HuH-7 (cell line): ENCODE data around the gene SLC16A10.
A peak's percentile ranks its signal among the peaks of the same experiment; 100 is the strongest.
"Not testable (repeated sequence)": the region's sequence is repeated elsewhere in the genome, so short reads cannot be mapped to it uniquely, and the experiment has no call there.

Experiments
- DNase-seq: peaks from one replicate; pipeline ENCODE4 v3.0.0; 2011; ENCODE audit warnings: low spot score

The SLC16A10 gene

DNA sequence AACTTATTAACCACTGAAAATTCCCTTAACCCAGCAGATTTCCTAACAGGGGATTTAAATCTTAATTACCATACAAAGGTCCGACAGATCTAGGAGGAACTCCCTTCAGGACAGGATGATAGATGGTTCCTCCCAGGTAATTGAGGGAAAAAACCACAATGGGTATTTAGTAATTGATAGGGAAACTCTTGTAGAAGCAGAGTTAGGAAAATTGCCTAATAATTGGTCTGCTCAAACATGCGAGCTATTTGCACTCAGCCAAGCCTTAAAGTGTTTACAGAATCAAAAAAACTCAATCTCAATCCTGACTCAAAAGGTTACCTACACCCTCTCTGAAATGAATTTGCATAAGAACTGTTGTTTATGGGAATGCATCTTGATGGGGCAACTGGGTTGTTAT is 45.4 kb downstream of the SLC16A10 start:
- not testable (repeated sequence) for DNase-seq

DNA sequence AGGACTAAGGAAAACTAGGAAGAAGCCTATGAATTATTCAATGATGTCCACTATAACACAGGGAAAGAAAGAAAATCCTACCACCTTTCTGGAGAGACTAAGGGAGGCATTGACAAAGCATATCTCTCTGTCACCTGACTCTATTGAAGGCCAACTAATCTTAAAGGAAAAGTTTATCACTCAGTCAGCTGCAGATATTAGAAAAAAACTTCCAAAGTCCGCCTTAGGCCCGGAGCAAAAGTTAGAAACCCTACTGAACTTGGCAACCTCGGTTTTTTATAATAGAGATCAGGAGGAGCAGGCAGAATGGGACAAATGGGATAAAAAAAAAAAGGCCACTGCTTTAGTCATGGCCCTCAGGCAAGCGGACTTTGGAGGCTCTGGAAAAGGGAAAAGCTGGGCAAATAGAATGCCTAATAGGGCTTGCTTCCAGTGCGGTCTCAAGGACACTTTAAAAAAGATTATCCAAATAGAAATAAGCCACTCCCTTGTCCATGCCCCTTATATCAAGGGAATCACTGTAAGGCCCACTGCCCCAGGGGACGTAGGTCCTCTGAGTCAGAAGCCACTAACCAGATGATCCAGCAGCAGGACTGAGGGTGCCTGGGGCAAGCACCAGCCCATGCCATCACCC is 47.0 kb downstream of the SLC16A10 start:
- DNase-seq, result not testable (repeated sequence)

DNA sequence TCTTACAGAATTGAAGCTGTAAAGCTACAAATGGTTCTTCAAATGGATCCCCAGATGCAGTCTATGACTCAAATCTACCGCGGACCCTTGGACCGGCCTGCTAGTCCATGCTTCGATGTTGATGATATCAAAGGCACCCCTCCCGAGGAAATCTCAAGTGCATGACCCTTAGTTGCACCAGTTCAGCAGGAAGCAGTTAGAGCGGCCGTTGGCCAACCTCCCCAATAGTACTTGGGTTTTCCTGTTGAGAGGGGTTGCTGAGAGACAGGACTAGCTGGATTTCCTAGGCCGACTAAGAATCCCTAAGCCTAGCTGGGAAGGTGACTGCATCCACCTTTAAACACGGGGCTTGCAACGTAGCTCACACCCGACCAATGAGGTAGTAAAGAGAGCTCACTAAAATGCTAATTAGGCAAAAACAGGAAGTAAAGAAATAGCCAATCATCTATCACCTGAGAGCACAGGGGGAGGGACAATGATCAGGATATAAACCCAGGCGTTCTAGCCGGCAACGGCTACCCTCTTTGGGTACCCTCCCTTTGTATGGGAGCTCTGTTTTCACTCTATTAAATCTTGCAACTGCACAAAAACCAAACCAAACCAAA is 50.3 kb downstream of the SLC16A10 start:
- DNase-seq, result not testable (repeated sequence)

DNA sequence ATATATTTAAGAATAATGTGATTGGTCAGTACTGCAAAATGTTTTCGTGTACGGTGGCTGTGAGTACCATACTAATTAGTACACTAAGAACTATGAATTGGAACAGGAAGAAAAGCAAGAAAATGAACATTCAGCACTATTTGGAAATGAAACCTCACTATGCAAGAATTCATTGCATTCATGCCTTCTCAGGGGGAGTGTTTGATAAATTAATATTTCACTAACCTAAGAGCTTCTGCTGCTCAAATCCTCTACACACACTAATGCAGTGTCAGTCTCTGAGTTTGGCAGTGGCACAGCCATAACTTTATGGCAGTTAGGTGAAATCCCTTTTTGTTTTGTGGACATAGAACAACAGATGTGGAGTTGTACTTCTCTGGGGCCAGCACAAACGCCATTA is 60.1 kb downstream of the SLC16A10 start:
- no peak for DNase-seq

DNA sequence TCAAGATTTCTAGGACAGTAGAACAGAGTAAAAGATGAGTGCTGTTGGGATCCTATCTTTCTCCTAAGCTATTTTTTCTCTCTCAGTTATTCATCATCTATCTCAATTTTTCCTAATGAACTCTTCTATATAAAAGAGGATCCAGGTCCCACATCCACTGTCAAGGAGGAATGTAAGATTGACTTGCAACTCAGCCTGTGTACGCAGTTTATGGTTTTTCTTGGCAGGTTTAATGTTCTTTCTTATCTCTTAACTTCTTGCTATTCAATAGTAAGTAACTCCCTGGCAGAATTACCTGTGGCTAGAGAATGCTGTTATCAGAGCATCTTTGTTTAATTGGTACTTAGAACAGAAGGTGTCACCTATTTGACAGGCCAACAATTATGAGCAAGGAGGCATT is 60.8 kb downstream of the SLC16A10 start:
- no peak for DNase-seq

DNA sequence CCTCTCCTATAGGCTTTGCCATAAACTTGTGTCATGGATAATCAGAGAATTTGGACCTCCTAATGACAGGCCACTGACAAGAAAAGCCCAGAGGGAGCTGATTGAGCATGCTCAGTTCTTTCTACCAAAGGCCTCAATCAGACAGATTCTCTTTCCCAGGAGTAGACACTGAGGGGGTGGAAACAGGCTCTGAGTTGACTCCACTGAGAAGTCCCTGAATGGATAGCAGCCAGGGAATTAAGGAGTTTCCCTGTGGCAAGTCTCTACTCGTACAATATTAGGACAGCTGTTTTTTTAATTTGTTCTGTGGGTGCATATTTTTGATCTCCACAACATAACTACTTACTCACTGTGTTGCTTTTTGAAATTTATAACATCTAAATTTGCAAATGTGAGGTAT is 63.3 kb downstream of the SLC16A10 start:
- DNase-seq, result no peak

DNA sequence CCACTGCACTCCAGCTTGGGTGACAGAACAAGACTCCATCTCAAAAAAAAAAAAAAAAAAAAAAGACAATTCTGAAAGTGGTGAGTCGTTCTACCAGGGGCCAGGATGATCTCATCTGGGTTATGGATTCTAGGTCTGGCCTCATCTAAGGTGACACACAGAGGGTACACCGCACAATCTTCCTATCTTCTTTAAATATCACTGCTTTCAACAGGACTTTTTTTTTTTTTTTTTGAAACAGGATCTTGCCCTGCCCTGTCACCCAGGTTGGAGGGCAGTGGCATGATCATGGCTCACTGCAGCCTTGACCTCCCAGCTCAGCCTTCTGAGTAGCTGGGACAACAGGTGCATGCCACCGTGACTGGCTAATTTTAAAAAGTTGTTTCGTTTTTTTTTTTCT is 67.7 kb downstream of the SLC16A10 start:
- DNase-seq, result no peak

DNA sequence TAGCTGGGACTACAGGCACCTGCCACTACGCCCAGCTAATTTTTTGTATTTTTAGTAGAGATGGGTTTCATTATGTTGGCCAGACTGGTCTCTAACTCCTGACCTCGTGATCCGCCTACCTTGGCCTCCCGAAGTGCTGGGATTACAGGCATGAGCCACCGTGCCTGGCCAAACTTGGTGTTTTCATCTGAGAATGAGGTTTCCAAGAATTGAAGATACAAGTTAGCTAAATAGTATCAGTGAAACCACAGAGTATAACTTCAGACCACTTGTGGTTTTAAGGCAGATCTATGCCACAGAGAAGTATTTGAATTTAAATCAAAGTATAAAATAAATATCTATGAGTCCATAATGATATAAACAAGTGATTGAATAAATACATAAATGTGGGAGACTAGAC is 70.1 kb downstream of the SLC16A10 start:
- DNase-seq, result no peak

DNA sequence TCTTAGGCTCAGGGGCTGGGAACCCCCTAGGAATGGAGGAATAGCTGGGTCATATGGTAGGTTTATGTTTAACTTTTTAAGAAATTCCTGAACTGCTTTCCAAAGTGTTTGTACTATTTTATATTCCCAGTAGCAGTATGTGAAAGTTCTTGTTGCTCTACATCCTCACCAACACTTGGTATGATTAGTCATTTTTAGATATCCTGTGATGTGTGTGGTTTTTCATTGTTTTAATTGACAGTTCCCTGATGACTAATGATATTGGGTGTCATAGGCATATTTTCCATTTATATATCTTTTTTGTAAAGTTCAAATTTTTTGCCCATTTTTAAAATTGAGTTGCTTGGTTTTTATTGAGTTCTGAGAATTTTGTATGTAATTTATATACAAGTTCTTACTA is 72.3 kb downstream of the SLC16A10 start:
- DNase-seq, result no peak

DNA sequence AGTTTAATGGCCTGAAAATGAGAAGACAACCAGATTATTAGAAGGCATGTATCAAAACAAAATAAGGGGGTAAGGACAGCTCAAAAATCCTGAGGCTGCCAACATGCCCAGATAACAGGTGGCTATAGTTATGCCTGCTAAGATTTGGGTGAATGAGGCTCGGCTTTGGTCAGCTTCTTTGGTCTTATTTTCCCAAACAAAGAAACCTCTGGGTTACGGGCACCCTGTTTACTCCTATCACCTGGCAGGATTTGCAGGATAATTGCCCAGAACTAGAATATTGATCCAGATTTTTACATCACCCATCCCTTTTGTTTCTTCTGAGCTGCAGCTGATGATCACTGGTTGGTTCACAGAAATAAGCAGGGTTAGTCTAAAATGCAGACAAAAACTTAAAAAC is 74.3 kb downstream of the SLC16A10 start:
- DNase-seq, result no peak

DNA sequence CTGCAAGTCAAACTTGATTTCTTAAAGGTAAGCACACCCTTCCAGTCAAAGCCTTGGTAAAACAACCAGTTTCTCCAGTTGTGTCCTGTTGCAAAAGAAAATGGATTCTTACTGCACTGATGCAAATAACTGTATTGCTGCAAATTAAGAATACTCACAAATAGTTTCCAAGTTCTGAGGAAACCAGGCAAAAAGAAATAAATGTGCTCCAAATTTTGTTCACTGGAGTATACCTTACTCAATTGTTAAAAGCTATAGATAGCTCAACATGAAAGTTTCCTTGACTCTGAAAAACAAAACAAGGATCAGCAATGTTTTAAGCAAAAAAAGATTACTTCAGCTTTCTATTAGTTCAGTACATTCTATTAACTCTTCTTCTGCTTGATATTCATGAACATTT is 75.2 kb downstream of the SLC16A10 start:
- no peak for DNase-seq

DNA sequence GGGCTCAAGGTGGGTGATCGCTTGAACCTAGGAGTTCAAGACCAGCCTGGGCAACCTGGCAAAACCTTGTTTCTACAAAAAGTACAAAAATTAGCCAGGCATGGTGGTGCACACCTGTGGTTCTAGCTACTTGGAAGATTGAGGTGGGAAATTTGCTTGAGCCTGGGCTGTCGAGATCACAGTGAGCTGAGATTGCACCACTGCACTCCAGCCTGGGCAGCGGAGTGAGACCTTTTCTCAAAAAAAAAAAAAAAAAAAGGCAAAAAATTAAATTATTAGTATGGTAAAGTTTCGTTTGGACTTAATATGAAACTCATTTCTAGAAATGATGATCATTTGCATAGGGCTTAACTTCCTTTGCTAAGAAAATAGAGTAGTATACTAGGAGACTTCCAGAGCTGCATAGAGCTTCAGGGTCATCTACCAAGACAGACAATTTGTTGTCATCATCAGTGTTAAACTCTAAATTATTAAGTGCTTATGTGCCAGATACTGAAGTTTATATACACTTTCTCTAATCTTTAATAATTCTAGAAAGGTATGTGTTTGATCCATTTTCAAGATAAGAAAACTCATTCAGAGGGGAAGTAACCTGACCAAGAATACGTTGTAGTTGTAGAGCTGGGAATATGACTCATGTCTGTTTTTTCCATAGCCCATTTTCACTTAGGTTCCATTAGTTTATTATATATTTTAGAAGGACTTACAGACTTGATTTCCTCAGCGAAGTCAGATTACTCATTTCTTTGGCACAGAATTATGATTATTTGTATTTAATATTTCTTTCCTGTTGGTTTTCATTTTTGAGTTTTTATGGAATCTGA is 84.5 kb downstream of the SLC16A10 start:
- no peak for DNase-seq

DNA sequence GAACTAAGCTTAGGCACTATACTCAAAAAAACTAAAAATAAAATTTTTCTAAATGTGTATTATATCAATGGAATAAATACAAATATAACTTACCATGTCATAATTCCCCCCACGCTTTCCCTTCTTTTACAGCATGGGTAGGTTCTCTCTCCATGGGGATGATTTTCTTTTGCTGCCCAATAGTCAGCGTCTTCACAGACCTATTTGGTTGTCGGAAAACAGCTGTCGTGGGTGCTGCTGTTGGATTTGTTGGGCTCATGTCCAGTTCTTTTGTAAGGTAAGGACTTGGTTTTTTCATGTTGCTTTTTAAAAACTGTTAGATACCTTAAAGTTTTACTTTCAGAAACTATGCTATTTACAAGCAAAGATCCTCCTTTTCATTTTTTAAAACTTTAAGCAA is 85.3 kb downstream of the SLC16A10 start:
- no peak for DNase-seq

DNA sequence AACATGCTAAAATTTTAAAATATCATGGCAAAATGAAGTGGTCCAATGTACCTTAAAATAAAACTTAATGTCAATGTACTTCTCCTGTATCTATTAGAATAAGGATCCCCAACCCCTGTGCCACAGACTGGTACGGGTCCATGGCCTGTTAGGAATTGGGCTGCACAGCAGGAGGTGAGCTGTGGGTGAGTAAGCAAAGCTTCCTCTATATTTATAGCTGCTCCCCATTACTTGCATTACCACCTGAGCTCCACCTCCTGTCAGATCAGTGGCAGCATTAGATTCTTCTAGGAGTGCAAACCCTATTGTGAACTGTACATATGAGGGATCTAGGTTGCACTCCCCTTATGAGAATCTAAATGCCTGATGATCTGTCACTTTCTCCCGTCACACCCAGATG is 86.0 kb downstream of the SLC16A10 start:
- DNase-seq, result no peak

DNA sequence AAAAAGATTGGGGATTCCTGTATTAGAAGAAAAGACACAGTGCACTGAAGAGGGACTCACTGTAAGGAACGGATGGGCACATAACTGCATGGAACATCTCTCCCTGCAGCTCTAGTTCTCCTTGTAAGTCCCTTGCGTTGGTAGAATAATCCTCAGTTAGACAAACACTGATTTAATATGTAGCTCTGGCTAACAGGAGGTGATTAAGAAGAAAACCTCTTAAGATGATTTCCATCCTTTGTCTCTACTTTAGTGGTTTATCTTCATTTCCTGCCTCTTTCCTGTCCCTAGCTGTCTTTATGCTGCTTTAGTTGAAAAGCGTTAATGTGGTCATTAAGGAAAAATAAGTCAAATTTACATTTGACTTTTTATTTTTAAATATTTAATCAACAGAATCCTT is 86.6 kb downstream of the SLC16A10 start:
- DNase-seq, result no peak

DNA sequence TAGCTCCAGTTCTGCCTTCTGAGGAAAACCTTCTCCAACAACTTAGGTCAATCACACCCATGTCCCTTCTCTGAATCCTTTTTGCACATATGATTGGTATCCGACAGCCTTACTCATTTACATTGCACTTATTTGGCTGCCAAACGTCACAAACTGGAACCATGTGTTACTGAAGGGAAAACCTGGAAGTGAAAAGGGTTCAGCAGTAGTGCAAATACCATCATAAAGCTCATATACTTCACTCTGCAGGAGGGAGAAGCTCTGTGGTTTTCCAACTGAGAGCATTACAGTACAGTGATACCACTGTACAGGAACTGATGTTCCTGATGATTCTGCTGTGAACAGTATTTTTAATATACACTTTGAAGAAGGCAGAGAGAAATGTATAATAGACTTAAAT is 87.8 kb downstream of the SLC16A10 start:
- DNase-seq, result no peak

DNA sequence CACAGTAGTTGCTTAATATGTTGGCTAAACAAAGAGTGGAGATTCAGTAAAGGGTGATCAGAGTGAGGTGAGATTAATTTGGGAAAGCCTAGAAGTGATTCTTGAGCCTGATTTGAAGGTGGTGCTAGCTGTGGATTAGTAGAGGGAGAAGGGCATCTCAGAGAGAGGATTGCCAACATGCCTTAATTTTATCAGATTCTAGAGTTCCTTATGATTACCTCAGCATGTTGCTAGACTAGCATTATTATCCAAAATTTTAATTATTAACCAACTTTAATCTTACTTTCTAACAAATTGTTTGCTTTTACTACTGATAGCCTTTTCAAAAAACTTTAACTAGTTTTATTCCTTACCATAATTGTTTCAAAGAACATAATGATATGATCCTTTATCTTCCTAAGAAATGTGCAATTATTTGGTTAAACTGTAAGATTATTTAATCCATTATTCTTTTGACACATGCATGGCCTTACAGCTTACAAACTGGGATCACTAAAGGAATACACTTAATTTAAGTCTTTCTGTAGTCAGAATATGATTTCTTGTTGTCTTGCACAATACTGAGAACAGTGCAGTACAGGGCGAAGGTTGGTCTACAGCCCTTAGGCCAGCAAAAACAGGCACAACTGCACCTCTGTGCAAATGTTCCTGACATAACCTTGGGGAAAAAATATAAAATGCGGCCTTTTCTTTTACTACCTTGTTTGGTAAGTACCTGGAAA is 88.9 kb downstream of the SLC16A10 start:
- DNase-seq, result peak; percentile 25

DNA sequence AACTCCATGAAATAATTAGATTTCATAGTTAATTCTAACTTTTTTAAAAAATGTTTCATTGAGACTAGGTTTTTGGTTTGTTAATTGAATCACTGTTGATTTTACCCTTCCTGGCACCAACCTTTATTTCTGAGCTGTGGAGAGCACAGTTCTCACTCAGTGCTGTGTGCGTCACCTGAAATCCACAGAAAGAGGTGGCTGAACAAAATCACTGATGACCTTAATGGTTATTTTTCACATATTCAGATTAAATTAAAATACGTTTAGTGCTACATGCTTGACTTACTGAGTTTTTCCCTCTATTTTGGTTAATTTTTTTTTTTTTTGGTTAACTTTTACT is 89.4 kb downstream of the SLC16A10 start:
- DNase-seq, result no peak

DNA sequence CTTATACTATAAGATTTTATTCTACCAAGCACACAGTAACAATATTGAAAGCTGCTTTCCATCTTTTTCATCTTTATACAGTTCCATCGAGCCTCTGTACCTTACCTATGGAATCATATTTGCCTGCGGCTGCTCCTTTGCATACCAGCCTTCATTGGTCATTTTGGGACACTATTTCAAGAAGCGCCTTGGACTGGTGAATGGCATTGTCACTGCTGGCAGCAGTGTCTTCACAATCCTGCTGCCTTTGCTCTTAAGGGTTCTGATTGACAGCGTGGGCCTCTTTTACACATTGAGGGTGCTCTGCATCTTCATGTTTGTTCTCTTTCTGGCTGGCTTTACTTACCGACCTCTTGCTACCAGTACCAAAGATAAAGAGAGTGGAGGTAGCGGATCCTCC is 89.8 kb downstream of the SLC16A10 start:
- DNase-seq, result no peak

DNA sequence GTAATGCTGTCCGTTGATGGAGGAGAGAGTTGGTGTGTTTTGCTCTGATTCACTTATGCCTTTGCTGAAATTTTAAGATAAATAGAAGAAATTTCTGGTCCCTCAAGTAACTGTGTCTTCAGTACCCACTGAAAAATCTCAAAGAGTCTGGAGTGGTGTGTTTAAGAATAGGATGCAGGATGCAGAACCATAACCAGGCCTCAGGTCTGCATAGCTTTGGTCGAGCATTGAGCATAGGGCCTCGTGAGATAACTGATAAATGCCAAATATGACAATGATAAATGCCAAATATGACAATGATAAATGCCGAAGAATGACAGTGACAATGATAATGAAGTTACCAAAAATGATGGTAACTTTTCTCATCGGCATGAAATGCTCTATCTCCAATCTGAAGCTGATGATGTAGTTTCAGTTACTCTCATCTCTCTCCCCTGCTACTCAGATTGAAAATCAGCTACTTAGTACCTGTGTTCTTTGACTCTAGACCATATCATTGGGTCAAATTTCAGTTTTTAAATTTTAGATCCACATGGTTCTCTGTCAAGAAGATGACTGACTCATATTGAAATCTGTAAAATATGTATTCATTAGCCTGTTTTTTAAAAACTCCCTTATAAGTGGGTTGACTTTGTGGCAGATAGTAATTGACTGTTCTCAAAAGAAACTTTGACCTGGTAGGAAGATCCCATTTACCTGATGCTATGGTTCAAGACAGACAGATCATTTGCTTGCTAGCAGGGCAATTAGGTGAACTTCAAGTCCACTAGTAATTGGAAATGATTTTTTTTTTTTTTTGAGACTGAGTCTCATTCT is 96.6 kb downstream of the SLC16A10 start:
- no peak for DNase-seq

DNA sequence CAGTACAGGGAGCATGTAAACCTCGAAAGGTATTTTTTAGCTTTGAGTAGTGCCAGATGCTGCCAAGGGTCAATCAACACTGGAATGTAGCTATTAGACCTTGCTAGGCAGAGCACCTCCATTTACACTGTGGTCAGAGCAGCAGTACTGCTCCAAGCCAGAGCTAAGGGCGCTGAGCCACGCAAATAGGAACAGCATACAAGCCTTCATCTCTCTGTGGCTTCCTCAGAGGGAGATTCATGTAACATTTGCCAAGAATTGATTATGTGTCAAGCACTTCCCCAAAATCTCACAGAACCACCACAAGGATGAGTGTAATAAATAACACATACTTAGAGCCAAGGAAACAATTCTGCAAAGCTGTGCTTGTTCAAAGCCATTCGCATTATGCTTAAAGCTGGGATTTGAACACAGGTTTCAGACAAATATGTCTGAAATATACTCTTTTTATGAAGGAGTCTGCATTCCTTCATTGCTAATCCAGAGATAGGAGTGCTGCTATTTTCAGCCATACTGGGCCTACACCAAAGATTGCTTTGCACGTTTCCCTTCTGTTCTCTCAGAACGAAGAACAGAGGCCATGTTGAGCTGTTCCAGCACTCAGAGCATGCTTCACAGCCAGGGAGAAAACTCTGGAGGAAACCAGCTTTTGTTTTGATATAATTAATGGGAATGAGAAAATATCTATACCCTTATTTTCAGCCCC is 97.7 kb downstream of the SLC16A10 start:
- DNase-seq, result no peak
